Measurements from ENCODE around the gene EPN2.

Gene EPN2

GRCh38 chr17:19281161-19281560 is 44.0 kb downstream of the EPN2 start:
- no peak for TF ChIP-seq CTCF (IDR thresholded peaks at IDR 0.05; ENCODE audit: extremely low read depth, missing control alignments)
- DNase-seq (ENCODE audit: low spot score): no peak

- no peak for TF ChIP-seq CTCF (IDR thresholded peaks at IDR 0.05; ENCODE audit: extremely low read depth, missing control alignments)
- DNase-seq (ENCODE audit: low spot score): peak; percentile 82
Observed at GRCh38 chr17:19284005-19284959, 47.1 kb downstream of the EPN2 start.

GRCh38 chr17:19285213-19285900 is 48.2 kb downstream of the EPN2 start:
- no peak for TF ChIP-seq CTCF (IDR thresholded peaks at IDR 0.05; ENCODE audit: extremely low read depth, missing control alignments)
- no peak for DNase-seq (ENCODE audit: low spot score)

GRCh38 chr17:19286751-19287341 is 49.7 kb downstream of the EPN2 start:
- no peak for TF ChIP-seq CTCF (IDR thresholded peaks at IDR 0.05; ENCODE audit: extremely low read depth, missing control alignments)
- DNase-seq (ENCODE audit: low spot score): no peak

DNA sequence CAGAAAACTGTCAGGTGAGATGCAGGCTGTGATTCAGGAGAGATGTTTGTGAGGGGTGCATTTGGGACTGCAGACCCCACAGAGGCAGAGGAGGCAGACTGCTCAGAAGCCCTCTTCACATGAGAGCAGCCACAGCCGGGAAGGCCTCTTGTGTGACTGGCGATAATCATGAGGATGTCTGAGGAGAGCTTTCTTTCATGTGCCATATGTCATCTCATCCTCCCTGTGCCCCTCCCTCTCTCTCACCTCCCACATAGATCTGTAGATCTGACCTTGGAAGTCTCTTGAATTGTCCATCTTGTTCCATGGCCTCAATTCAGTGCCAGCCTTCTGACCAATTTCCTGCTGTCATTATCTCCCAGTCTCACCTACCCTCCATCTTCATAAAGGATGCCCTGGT is 50.5 kb downstream of the EPN2 start:
- TF ChIP-seq CTCF (IDR thresholded peaks at IDR 0.05; ENCODE audit: extremely low read depth, missing control alignments): no peak
- DNase-seq (ENCODE audit: low spot score): no peak

GRCh38 chr17:19288453-19288852 is 51.3 kb downstream of the EPN2 start:
- TF ChIP-seq CTCF (IDR thresholded peaks at IDR 0.05; ENCODE audit: extremely low read depth, missing control alignments): no peak
- DNase-seq (ENCODE audit: low spot score): no peak
